Esophagus muscularis mucosa (tissue), 4 donors: ENCODE data around the gene DAPK1. TPM values are rescaled to one million over a fixed set of nuclear protein-coding genes. Genes with fewer than 3 reads are reported as not detected.

Experiments
- DNase-seq: peaks from one replicate; pipeline ENCODE4 v3.0.0-alpha.2; 2017; ENCODE audit errors: extremely low spot score
- H3K27ac ChIP-seq, 4 donors: fragments of 200-600 bp; sonication (generic); replicated peaks in 1 of 4; 1 replicate in 3 of 4; 2 replicates in 1 of 4; pipeline ENCODE4 v1.5.1; 2016 to 2019; ENCODE audit warnings: mild to moderate bottlenecking in 1 of 4
- H3K27me3 ChIP-seq, 4 donors: fragments of 200-600 bp; sonication (generic); one replicate each; pipeline versions ENCODE4 v1.5.1 to v1.6.0; 2016 to 2019
- H3K36me3 ChIP-seq, 4 donors: fragments of 200-600 bp; sonication (generic); one replicate each; pipeline ENCODE4 v1.5.1; 2016 to 2019
- H3K4me1 ChIP-seq, 4 donors: fragments of 200-600 bp; sonication (generic); one replicate each; pipeline ENCODE4 v1.5.1; 2016 to 2019
- H3K4me3 ChIP-seq, 4 donors: fragments of 200-600 bp; sonication (generic); 1 replicate in 2 of 4; 2 replicates in 2 of 4; pipeline ENCODE4 v1.5.1; 2016 to 2019; ENCODE audit warnings: mild to moderate bottlenecking in 4 of 4, moderate library complexity in 1 of 4
- H3K9me3 ChIP-seq, 4 donors: fragments of 200-600 bp; sonication (generic); 1 replicate in 3 of 4; 2 replicates in 1 of 4; pipeline ENCODE4 v1.5.1; 2016 to 2019
- CTCF ChIP-seq, 3 experiments: fragments of 200-600 bp in 2 of 3; fragments of 450-650 bp in 1 of 3; sonication (generic) in 2 of 3; IDR thresholded peaks; one replicate each; pipeline ENCODE4 v1.5.1; 2017 to 2019; ENCODE audit warnings: antibody characterized with exemption in 3 of 3, mild to moderate bottlenecking in 2 of 3, moderate library complexity in 1 of 3
- POLR2A ChIP-seq: fragments of 450-650 bp; IDR thresholded peaks from one replicate; pipeline ENCODE4 v1.6.1; 2017; ENCODE audit warnings: antibody characterized with exemption, moderate library complexity, mild to moderate bottlenecking, low read depth
- POLR2AphosphoS5 ChIP-seq, 2 donors: sonication (generic); formaldehyde crosslinking; IDR thresholded peaks; one replicate each; pipeline ENCODE4 v1.6.1; 2017; ENCODE audit warnings: antibody characterized with exemption in 2 of 2
- WGBS: methylation state at CpG from one replicate; pipeline ENCODE4 v1.1.5; 2018; 5-methylcytosine and 5-hydroxymethylcytosine counted together
- intact Hi-C: fragments of 100-400 bp; cut with DNase I; formaldehyde crosslinking; loops from one replicate; pipeline ENCODE4 v1.15.1; 2023
- total RNA-seq, 4 donors: library from RNA; depleted of rRNA; stranded (reverse); fragments of >200 nt; gene quantifications; one replicate each; pipeline versions ENCODE4 v1.1.0 to v1.2.1, GENCODE V29; 2016

Gene DAPK1
- total RNA-seq, 4 donors from 2014 or later = 51.7 to 96.8 (median 80.7) TPM

GRCh38 chr9:87681271-87682061 lies 183.8 kb downstream of the DAPK1 start:
- no peaks in the 10 kb centered on the region for H3K27me3 ChIP-seq
- intact Hi-C loops = loop anchor here (5.0 to 10.0 kb wide), 4 partner anchors 46 to 363 kb away; partner anchors contain the start of genes CDK20 and CTSL
- H3K9me3 ChIP-seq = no peaks in the 10 kb centered on the region
- TF ChIP-seq CTCF (IDR thresholded peaks at IDR 0.05) (no peak), POLR2A (no peak), POLR2AphosphoS5 (IDR thresholded peaks at IDR 0.05) (no peak)
- peaks cover 0 to 38% (median 21%) of the 10 kb centered on the region in 4 donors for H3K36me3 ChIP-seq
- H3K27ac ChIP-seq = no peak overlapping the region
- H3K4me3 ChIP-seq = no peak overlapping the region
- H3K4me1 ChIP-seq = peaks cover 4 to 47% (median 39%) of the 10 kb centered on the region in 4 donors
- DNase-seq = peak; percentile 42
- 81% methylated on average over 11 of the region's 11 CpGs for WGBS

GRCh38 chr9:87682085-87682484 lies 184.4 kb downstream of the DAPK1 start:
- intact Hi-C loops = loop anchor here (5.0 to 10.0 kb wide), 4 partner anchors 45 to 363 kb away; partner anchors contain the start of genes CDK20 and CTSL
- H3K27me3 ChIP-seq = no peaks in the 10 kb centered on the region
- 57% methylated on average over 4 of the region's 4 CpGs for WGBS
- no peaks in the 10 kb centered on the region for H3K9me3 ChIP-seq
- no peak for TF ChIP-seq POLR2A
- TF ChIP-seq POLR2AphosphoS5 (IDR thresholded peaks at IDR 0.05) = no peak
- peak; percentile 88 for DNase-seq
- no peak overlapping the region for H3K4me3 ChIP-seq
- H3K36me3 ChIP-seq = peaks cover 0 to 44% (median 24%) of the 10 kb centered on the region in 4 donors
- peaks cover 4 to 45% (median 32%) of the 10 kb centered on the region in 4 donors for H3K4me1 ChIP-seq
- H3K27ac ChIP-seq = no peak overlapping the region

DNA sequence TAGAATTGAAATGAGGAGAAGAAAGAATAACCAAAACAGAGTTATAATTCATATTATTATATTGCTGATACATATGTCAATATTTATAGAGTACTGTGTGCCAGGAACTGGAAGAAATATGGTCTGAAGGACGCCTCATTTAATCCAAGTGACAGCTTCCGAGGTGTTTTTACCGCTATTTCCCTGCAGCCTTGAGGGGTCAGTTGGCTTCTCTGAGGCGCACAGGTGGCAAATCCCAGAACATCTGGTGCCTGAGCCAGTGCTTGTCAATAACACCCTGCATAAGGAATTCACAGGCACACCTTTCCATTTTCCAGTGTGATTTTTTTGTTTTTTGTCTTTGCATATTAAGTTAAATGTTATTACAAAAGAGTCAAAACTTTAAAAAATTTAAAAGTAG lies 185.0 kb downstream of the DAPK1 start:
- H3K27me3 ChIP-seq = no peaks in the 10 kb centered on the region
- H3K36me3 ChIP-seq = peaks cover 0 to 50% (median 25%) of the 10 kb centered on the region in 4 donors
- intact Hi-C loops = loop anchor here (5.0 to 10.0 kb wide), 4 partner anchors 45 to 362 kb away; partner anchors contain the start of genes CDK20 and CTSL
- no peak overlapping the region for H3K4me3 ChIP-seq
- no peak for DNase-seq
- H3K4me1 ChIP-seq = peaks cover 0 to 40% (median 27%) of the 10 kb centered on the region in 4 donors
- no peaks in the 10 kb centered on the region for H3K9me3 ChIP-seq
- WGBS = 89% methylated on average over 4 of the region's 4 CpGs
- H3K27ac ChIP-seq = no peak overlapping the region
- no peak for TF ChIP-seq CTCF (IDR thresholded peaks at IDR 0.05)
- no peak for TF ChIP-seq POLR2AphosphoS5 (IDR thresholded peaks at IDR 0.05)

GRCh38 chr9:87683751-87684626 lies 186.3 kb downstream of the DAPK1 start:
- TF ChIP-seq CTCF (IDR thresholded peaks at IDR 0.05) = no peak
- TF ChIP-seq POLR2A = no peak
- H3K4me3 ChIP-seq = no peak overlapping the region
- no peaks in the 10 kb centered on the region for H3K27me3 ChIP-seq
- H3K36me3 ChIP-seq = peaks cover 0 to 50% (median 25%) of the 10 kb centered on the region in 4 donors
- H3K27ac ChIP-seq = peak overlapping the region in 3 of 4 donors; percentile 8 to 51 (median 9)
- H3K4me1 ChIP-seq = peaks cover 0 to 29% (median 19%) of the 10 kb centered on the region in 4 donors
- no peaks in the 10 kb centered on the region for H3K9me3 ChIP-seq
- intact Hi-C loops = loop anchor here (5.0 to 10.0 kb wide), 4 partner anchors 43 to 361 kb away; partner anchors contain the start of genes CDK20 and CTSL
- WGBS = 56% methylated on average over 7 of the region's 24 CpGs
- peak; percentile 89 for DNase-seq
